H1 (cell line): ENCODE data around the gene TOP3A. TPM values are rescaled to one million over a fixed set of nuclear protein-coding genes. Genes with fewer than 3 reads are reported as not detected.
A peak's percentile ranks its signal among the peaks of the same experiment; 100 is the strongest.

ENCODE experiments used
- CTCF ChIA-PET: fragments of 300-600 bp; sonication (Branson Sonifier 250); formaldehyde crosslinking; loops from one replicate; lab custom pipeline; 2021; ENCODE audit not compliant: partially characterized antibody; lab: Charles Lee
- POLR2A ChIA-PET: fragments of 300-600 bp; sonication (Branson Sonifier 250); formaldehyde crosslinking; loops from one replicate; lab custom pipeline; 2021; ENCODE audit warnings: inconsistent platforms; ENCODE audit not compliant: partially characterized antibody; lab: Charles Lee
- DNase-seq, 2 experiments: peaks; one replicate each; pipeline versions ENCODE4 v3.0.0 to v3.0.0-alpha.2; 2010 to 2022; ENCODE audit warnings: low spot score in 2 of 2, low read depth in 1 of 2, mixed read lengths in 1 of 2
- FAIRE-seq: peaks from 2 replicates; lab custom pipeline; 2011; peaks lifted over from hg19 to GRCh38; lab: Jason Lieb, UNC
- H2AFZ ChIP-seq: 2 replicates; pipeline ENCODE4 v1.8.1; 2012; ENCODE audit warnings: low read length, inconsistent platforms
- H2AK5ac ChIP-seq: 2 replicates; pipeline ENCODE4 v1.6.1; 2013; ENCODE audit warnings: low read depth, low read length
- H2BK120ac ChIP-seq: replicated peaks from 2 replicates; pipeline ENCODE3; 2013; ENCODE audit warnings: low read depth, low read length, inconsistent platforms
- H2BK12ac ChIP-seq: 2 replicates; pipeline ENCODE4 v1.6.1; 2013; ENCODE audit warnings: low read depth, low read length
- H2BK15ac ChIP-seq: 2 replicates; pipeline ENCODE4 v1.6.1; 2013; ENCODE audit warnings: low read length
- H2BK20ac ChIP-seq: 2 replicates; pipeline ENCODE4 v1.6.1; 2013; ENCODE audit warnings: low read length
- H2BK5ac ChIP-seq: 2 replicates; pipeline ENCODE4 v1.6.1; 2013; ENCODE audit warnings: low read depth, low read length
- H3K14ac ChIP-seq: 2 replicates; pipeline ENCODE4 v1.6.1; 2013; ENCODE audit warnings: inconsistent platforms; ENCODE audit not compliant: insufficient read length
- H3K18ac ChIP-seq: 2 replicates; pipeline ENCODE4 v1.6.1; 2013; ENCODE audit warnings: low read length; ENCODE audit errors: extremely low read depth
- H3K23ac ChIP-seq: 2 replicates; pipeline ENCODE4 v1.6.1; 2013; ENCODE audit warnings: inconsistent platforms; ENCODE audit not compliant: insufficient read length
- H3K23me2 ChIP-seq: 2 replicates; pipeline ENCODE4 v1.6.1; 2013; ENCODE audit warnings: low read depth, low read length
- H3K27ac ChIP-seq: 2 replicates; pipeline ENCODE4 v1.6.1; 2011; ENCODE audit warnings: low read depth, low read length, inconsistent platforms
- H3K27me3 ChIP-seq, 4 experiments: replicated peaks in 1 of 4; 1 replicate in 1 of 4; 2 replicates in 3 of 4; pipeline versions ENCODE4 v1.6.1 to v1.8.1; 2011 to 2013; ENCODE audit warnings: low read length in 3 of 4, mild to moderate bottlenecking in 3 of 4, inconsistent platforms in 2 of 4, mixed read lengths in 2 of 4, moderate library complexity in 1 of 4; ENCODE audit not compliant: control insufficient read depth in 3 of 4, insufficient read depth in 3 of 4; ENCODE audit errors: extremely low read depth in 1 of 4
- H3K36me3 ChIP-seq, 4 experiments: 2 replicates each; pipeline versions ENCODE4 v1.6.1 to v1.8.1; 2011 to 2013; ENCODE audit warnings: mild to moderate bottlenecking in 4 of 4, low read length in 3 of 4, moderate library complexity in 2 of 4, control low read depth in 1 of 4, inconsistent platforms in 1 of 4; ENCODE audit not compliant: insufficient read depth in 4 of 4, control insufficient read depth in 2 of 4
- H3K4ac ChIP-seq: replicated peaks from 2 replicates; pipeline ENCODE3; 2013; ENCODE audit warnings: low read length, low read depth, mixed read lengths, inconsistent platforms; ENCODE audit not compliant: insufficient read length
- H3K4me1 ChIP-seq, 4 experiments: replicated peaks in 1 of 4; 1 replicate in 1 of 4; 2 replicates in 3 of 4; pipeline versions ENCODE4 v1.6.1 to v1.8.1; 2011 to 2013; ENCODE audit warnings: low read length in 3 of 4, inconsistent platforms in 2 of 4, mixed read lengths in 1 of 4; ENCODE audit not compliant: insufficient read depth in 4 of 4, control insufficient read depth in 3 of 4
- H3K4me2 ChIP-seq, 2 experiments: 2 replicates each; pipeline versions ENCODE4 v1.6.1 to v1.8.1; 2011 to 2013; ENCODE audit warnings: low read depth in 2 of 2, low read length in 2 of 2, control low read depth in 1 of 2, inconsistent platforms in 1 of 2, mild to moderate bottlenecking in 1 of 2; ENCODE audit not compliant: insufficient read depth in 1 of 2
- H3K4me3 ChIP-seq, 4 experiments: fragments of 200-600, 300-600 bp in 1 of 4; sonication (generic), shearing (Covaris generic), sonication (Bioruptor Twin) in 1 of 4; 2 replicates each; pipeline versions ENCODE4 v1.5.1 to v1.8.1; 2011 to 2016; ENCODE audit warnings: low read length in 4 of 4, low read depth in 3 of 4, control low read depth in 2 of 4, inconsistent platforms in 2 of 4, mild to moderate bottlenecking in 2 of 4, mixed read lengths in 1 of 4, moderate library complexity in 1 of 4; ENCODE audit not compliant: insufficient read depth in 2 of 4; ENCODE audit errors: extremely low read depth in 1 of 4
- H3K56ac ChIP-seq: replicated peaks from 2 replicates; pipeline ENCODE3; 2013; ENCODE audit warnings: low read depth, mild to moderate bottlenecking, mixed read lengths, low read length, inconsistent platforms; ENCODE audit not compliant: insufficient read length
- H3K79me1 ChIP-seq: 2 replicates; pipeline ENCODE4 v1.6.1; 2013; ENCODE audit warnings: low read depth, low read length, control low read depth
- H3K79me2 ChIP-seq, 2 experiments: 2 replicates each; pipeline versions ENCODE4 v1.6.1 to v1.8.1; 2012 to 2013; ENCODE audit warnings: low read length in 2 of 2, mild to moderate bottlenecking in 2 of 2, inconsistent platforms in 1 of 2; ENCODE audit not compliant: insufficient read depth in 2 of 2, control insufficient read depth in 1 of 2
- H3K9ac ChIP-seq, 4 experiments: replicated peaks in 1 of 4; 1 replicate in 1 of 4; 2 replicates in 3 of 4; pipeline versions ENCODE4 v1.6.1 to v1.8.1; 2011 to 2013; ENCODE audit warnings: low read depth in 3 of 4, low read length in 3 of 4, control low read depth in 2 of 4, mild to moderate bottlenecking in 2 of 4, moderate library complexity in 2 of 4, inconsistent platforms in 1 of 4; ENCODE audit errors: extremely low read depth in 1 of 4
- H3K9me3 ChIP-seq, 2 experiments: 2 replicates each; pipeline versions ENCODE4 v1.6.1 to v1.8.1; 2012 to 2013; ENCODE audit warnings: mild to moderate bottlenecking in 2 of 2, moderate library complexity in 2 of 2, control low read depth in 1 of 2, inconsistent platforms in 1 of 2, low read depth in 1 of 2, low read length in 1 of 2, mixed read lengths in 1 of 2; ENCODE audit not compliant: insufficient read depth in 2 of 2
- H4K20me1 ChIP-seq, 2 experiments: replicated peaks in 1 of 2; 2 replicates each; pipeline versions ENCODE3 to v1.8.1; 2011 to 2013; ENCODE audit warnings: inconsistent platforms in 2 of 2, low read length in 2 of 2, mild to moderate bottlenecking in 1 of 2; ENCODE audit not compliant: insufficient read depth in 2 of 2, control insufficient read depth in 1 of 2
- H4K5ac ChIP-seq: 2 replicates; pipeline ENCODE4 v1.6.1; 2013; ENCODE audit warnings: low read length, low read depth, mixed read lengths, inconsistent platforms; ENCODE audit not compliant: insufficient read length
- H4K8ac ChIP-seq: 2 replicates; pipeline ENCODE4 v1.8.0; 2013; ENCODE audit warnings: mild to moderate bottlenecking, moderate library complexity, low read length, inconsistent platforms; ENCODE audit not compliant: insufficient read depth; ENCODE audit errors: extremely low read depth
- H4K91ac ChIP-seq: replicated peaks from 2 replicates; pipeline ENCODE3; 2013; ENCODE audit warnings: low read length, mixed read lengths, inconsistent platforms; ENCODE audit not compliant: insufficient read length
- ASH2L ChIP-seq: fragments of 200-600, 300-600 bp; sonication (generic); IDR thresholded peaks from one replicate; pipeline ENCODE4 v1.7.1; 2017; ENCODE audit warnings: low read length
- EGR1 ChIP-seq: IDR thresholded peaks from 2 replicates; pipeline ENCODE4 v1.6.1; 2011; ENCODE audit warnings: low read depth, low read length, borderline replicate concordance
- GTF2F1 ChIP-seq: IDR thresholded peaks from 2 replicates; pipeline ENCODE4 v1.6.1; 2012; ENCODE audit warnings: low read depth, low read length, improper control_type of control experiment, borderline replicate concordance
- JUN ChIP-seq: IDR thresholded peaks from 2 replicates; pipeline ENCODE4 v1.6.1; 2011; ENCODE audit warnings: low read depth, mild to moderate bottlenecking, improper control_type of control experiment, low read length
- JUND ChIP-seq: IDR thresholded peaks from 2 replicates; pipeline ENCODE4 v1.6.1; 2011; ENCODE audit warnings: mild to moderate bottlenecking, improper control_type of control experiment, low read length
- SP2 ChIP-seq: IDR thresholded peaks from 2 replicates; pipeline ENCODE4 v1.6.1; 2012; ENCODE audit warnings: mild to moderate bottlenecking, low read length, inconsistent platforms
- TAF7 ChIP-seq: optimal IDR thresholded peaks from 2 replicates; pipeline ENCODE3; 2011; ENCODE audit warnings: low read depth, mild to moderate bottlenecking, inconsistent platforms, low read length, moderate library complexity, borderline replicate concordance
- TBP ChIP-seq: IDR thresholded peaks from 2 replicates; pipeline ENCODE4 v1.6.1; 2011; ENCODE audit warnings: low read depth, low read length, improper control_type of control experiment
- TCF12 ChIP-seq: IDR thresholded peaks from 2 replicates; pipeline ENCODE4 v1.6.1; 2011; ENCODE audit warnings: low read depth, mild to moderate bottlenecking, low read length
- WGBS, 2 experiments: shearing (Covaris generic) in 1 of 2; methylation state at CpG; one replicate each; pipeline versions ENCODE4 v1.1.6 to v1.1.7; 2013 to 2015; ENCODE audit warnings: low lambda C conversion rate in 2 of 2, mixed read lengths in 2 of 2, inconsistent platforms in 1 of 2, low coverage in 1 of 2, missing lambda C conversion rate in 1 of 2; ENCODE audit not compliant: insufficient replicate concordance in 2 of 2, insufficient coverage in 1 of 2, insufficient read length in 1 of 2; ENCODE audit errors: extremely low coverage in 1 of 2, missing lambda C conversion rate in 1 of 2; 5-methylcytosine and 5-hydroxymethylcytosine counted together
- polyA plus RNA-seq, 7 experiments: library from polyadenylated mRNA; depleted of rRNA in 3 of 7; stranded (reverse) in 5 of 7; unstranded in 2 of 7; fragments of >200 nt in 5 of 7; fragments of 200-250 nt in 2 of 7; gene quantifications; 1 replicate in 5 of 7; 2 replicates in 1 of 7; 4 replicates in 1 of 7; pipeline versions ENCODE4 v1.2.1 to v1.2.3, GENCODE V29; 2011 to 2013; ENCODE audit warnings: missing spikeins in 2 of 7, mixed read lengths in 2 of 7
- total RNA-seq: library from RNA; stranded (reverse); fragmentation: NEBNext Ultra II Directional; extraction: Animal tissue kit (Norgen Biotek cat#: 25700); gene quantifications from 2 replicates; pipeline ENCODE4 v1.2.1, GENCODE V29; 2021
- TF ChIP-seq, protein P1 (sequence below), 3 experiments: IDR thresholded peaks; 1 replicate in 2 of 3; 2 replicates in 1 of 3; pipeline versions ENCODE4 v1.5.1 to v1.6.1; 2011; ENCODE audit warnings: low read length in 3 of 3, mild to moderate bottlenecking in 3 of 3, inconsistent platforms in 2 of 3, low read depth in 1 of 3, moderate library complexity in 1 of 3; ENCODE audit not compliant: insufficient read depth in 1 of 3; ENCODE audit errors: control extremely low read depth in 1 of 3
- TF ChIP-seq, protein P2 (sequence below): IDR thresholded peaks from 2 replicates; pipeline ENCODE4 v1.6.1; 2011; ENCODE audit warnings: low read length, improper control_type of control experiment

TOP3A gene
- total and polyA plus RNA-seq, 2 of the 8 experiments (the other 6 are each of a cell fraction or from before 2014, with no cell fraction given), result 23.4 to 54.3 TPM

DNA sequence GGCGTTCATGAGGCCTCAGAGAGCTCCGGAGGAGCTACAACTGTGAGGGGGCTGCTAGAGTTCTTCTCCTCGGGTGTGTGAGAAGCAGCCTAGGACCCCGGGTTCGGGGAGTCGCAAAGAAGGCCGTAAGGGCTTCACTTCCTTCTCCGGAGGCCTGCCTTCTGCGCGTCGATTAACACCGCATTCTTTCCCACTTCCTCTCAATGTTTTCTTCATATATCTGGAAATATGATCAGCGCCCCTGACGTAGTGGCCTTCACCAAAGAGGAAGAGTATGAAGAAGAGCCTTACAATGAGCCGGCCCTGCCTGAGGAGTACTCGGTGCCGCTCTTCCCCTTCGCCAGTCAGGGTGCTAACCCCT lies 748 bp upstream of the TOP3A start:
- Histone ChIP-seq H4K20me1 (peaks cover 17 to 27% of the 10 kb centered on the region in 2 experiments), H3K56ac (no peak overlapping the region), H3K9ac (peak overlapping the region; percentile 53 to 86 (median 76)), H3K9me3 (no peaks in the 10 kb centered on the region), H4K5ac (peak overlapping the region; percentile 65), H3K4ac (no peak overlapping the region), H3K4me3 (peak overlapping the region; percentile 83 to 92 (median 86)), H3K23me2 (peaks cover 7% of the 10 kb centered on the region), H2BK120ac (no peak overlapping the region), H3K79me2 (peaks cover 30 to 82% of the 10 kb centered on the region in 2 experiments), H3K23ac (no peak overlapping the region), H3K14ac (no peak overlapping the region), H2AFZ (0 out of 2 replicates have a peak overlapping the region, but pooled peaks have one; percentile 7), H3K4me2 (peak overlapping the region; percentile 96 to 100), H3K18ac (no peak overlapping the region), H4K8ac (peak overlapping the region; percentile 99), H3K27me3 (no peaks in the 10 kb centered on the region)
- POLR2A ChIA-PET, result interaction anchor here (0.7 to 2.7 kb wide), 9 partner anchors 8 to 132 kb away, joined by 3 to 15 read pairs (median 4); partner anchors contain the start of gene ALKBH5
- CTCF ChIA-PET, result interaction anchor here (1.0 kb wide), 1 partner anchor 21 kb away, joined by 3 read pairs; no protein-coding TSS in a partner anchor
- FAIRE-seq, result no peak
- TF ChIP-seq, protein P1, sequence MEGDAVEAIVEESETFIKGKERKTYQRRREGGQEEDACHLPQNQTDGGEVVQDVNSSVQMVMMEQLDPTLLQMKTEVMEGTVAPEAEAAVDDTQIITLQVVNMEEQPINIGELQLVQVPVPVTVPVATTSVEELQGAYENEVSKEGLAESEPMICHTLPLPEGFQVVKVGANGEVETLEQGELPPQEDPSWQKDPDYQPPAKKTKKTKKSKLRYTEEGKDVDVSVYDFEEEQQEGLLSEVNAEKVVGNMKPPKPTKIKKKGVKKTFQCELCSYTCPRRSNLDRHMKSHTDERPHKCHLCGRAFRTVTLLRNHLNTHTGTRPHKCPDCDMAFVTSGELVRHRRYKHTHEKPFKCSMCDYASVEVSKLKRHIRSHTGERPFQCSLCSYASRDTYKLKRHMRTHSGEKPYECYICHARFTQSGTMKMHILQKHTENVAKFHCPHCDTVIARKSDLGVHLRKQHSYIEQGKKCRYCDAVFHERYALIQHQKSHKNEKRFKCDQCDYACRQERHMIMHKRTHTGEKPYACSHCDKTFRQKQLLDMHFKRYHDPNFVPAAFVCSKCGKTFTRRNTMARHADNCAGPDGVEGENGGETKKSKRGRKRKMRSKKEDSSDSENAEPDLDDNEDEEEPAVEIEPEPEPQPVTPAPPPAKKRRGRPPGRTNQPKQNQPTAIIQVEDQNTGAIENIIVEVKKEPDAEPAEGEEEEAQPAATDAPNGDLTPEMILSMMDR (IDR thresholded peaks at IDR 0.05; ENCODE audit: control extremely low read depth in 1 of 3, insufficient read depth in 1 of 3, low read depth in 1 of 3, low read length in 3 of 3), result no peak
- no peak for TF ChIP-seq EGR1
- TF ChIP-seq SP2, result no peak
- no peak for TF ChIP-seq JUND
- TF ChIP-seq, protein P2, sequence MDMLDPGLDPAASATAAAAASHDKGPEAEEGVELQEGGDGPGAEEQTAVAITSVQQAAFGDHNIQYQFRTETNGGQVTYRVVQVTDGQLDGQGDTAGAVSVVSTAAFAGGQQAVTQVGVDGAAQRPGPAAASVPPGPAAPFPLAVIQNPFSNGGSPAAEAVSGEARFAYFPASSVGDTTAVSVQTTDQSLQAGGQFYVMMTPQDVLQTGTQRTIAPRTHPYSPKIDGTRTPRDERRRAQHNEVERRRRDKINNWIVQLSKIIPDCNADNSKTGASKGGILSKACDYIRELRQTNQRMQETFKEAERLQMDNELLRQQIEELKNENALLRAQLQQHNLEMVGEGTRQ, result no peak
- no peak for TF ChIP-seq GTF2F1
- no peak for TF ChIP-seq TCF12
- TF ChIP-seq ASH2L, result no peak
- no peak for TF ChIP-seq TAF7
- TF ChIP-seq JUN, result no peak
- no peak for TF ChIP-seq TBP
- TF ChIP-seq, all 59 proteins: peak for 0
- Histone ChIP-seq H3K79me1 (peaks cover 31% of the 10 kb centered on the region), H4K91ac (no peak overlapping the region), H2BK20ac (no peak overlapping the region), H2AK5ac (no peak overlapping the region), H2BK5ac (peak overlapping the region; percentile 94), H2BK12ac (no peak overlapping the region), H3K27ac (peak overlapping the region; percentile 84), H3K4me1 (peaks cover 0 to 12% (median 4%) of the 10 kb centered on the region in 4 experiments; a peak in 5 of 7 replicates), H2BK15ac (no peak overlapping the region), H3K36me3 (peaks cover 0 to 24% (median 11%) of the 10 kb centered on the region in 4 experiments; a peak in 4 of 8 replicates)
- DNase-seq, result no peak
- 22% methylated on average over 15 of the region's 18 CpGs; no CpG with 5 or more reads in 1 of the 2 experiments for WGBS, 2 experiments
